Testis (tissue), 2 donors: Measurements from ENCODE around the gene OR52B6.

Source experiments
- POLR2A ChIP-seq: fragments of 450-650 bp; IDR thresholded peaks from one replicate; pipeline ENCODE4 v1.6.1; 2017; ENCODE audit warnings: antibody characterized with exemption, mild to moderate bottlenecking, moderate library complexity
- TF ChIP-seq, protein P1 (sequence below), 3 experiments: fragments of 450-650 bp in 2 of 3; fragments of 200-600 bp in 1 of 3; sonication (generic) in 1 of 3; IDR thresholded peaks; one replicate each; pipeline ENCODE4 v1.5.1; 2016 to 2019; ENCODE audit warnings: antibody characterized with exemption in 3 of 3, mild to moderate bottlenecking in 2 of 3, moderate library complexity in 1 of 3

DNA sequence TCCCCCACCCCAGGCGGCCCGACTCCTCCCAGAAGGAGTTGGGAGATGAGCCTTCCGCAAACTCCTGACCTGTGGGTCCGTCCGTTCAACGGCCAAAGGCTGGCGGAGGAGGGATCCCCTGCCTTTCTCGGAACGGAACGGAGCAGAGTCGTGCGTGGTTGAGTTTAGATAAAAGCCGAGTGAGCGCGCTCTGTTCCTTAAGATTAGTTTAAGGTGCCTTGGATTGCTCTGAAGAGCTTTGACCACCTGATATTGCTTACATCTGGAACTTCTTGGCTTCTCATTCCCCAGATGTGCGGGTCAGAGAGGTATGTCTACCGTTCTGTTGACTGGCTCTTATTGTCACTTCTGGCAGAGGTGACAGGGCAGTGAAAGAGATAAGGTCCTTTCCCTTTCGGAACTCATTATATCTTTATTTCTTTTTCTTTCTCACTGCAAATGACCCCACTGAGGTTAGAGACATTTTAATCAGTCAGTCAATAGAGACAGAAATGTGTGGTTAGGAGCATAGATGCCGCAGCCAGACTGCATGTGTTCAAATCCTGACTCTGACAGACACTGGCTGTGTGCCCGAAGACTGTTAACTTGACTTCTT lies 16.0 kb downstream of the OR52B6 start, which contains the start of gene TRIM6:
- TF ChIP-seq, protein P1, sequence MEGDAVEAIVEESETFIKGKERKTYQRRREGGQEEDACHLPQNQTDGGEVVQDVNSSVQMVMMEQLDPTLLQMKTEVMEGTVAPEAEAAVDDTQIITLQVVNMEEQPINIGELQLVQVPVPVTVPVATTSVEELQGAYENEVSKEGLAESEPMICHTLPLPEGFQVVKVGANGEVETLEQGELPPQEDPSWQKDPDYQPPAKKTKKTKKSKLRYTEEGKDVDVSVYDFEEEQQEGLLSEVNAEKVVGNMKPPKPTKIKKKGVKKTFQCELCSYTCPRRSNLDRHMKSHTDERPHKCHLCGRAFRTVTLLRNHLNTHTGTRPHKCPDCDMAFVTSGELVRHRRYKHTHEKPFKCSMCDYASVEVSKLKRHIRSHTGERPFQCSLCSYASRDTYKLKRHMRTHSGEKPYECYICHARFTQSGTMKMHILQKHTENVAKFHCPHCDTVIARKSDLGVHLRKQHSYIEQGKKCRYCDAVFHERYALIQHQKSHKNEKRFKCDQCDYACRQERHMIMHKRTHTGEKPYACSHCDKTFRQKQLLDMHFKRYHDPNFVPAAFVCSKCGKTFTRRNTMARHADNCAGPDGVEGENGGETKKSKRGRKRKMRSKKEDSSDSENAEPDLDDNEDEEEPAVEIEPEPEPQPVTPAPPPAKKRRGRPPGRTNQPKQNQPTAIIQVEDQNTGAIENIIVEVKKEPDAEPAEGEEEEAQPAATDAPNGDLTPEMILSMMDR (IDR thresholded peaks at IDR 0.05), result no peak
- no peak for TF ChIP-seq POLR2A
